NCI-H2171 treated with DMSO at 0.1 percent for 48 hours (cell line): ENCODE data around the gene PRDM16.
A peak's percentile ranks its signal among the peaks of the same experiment; 100 is the strongest.

Source experiments
- DNase-seq: peaks from one replicate; lab custom pipeline; 2025; lab: John Stamatoyannopoulos, UW

Gene PRDM16

DNA sequence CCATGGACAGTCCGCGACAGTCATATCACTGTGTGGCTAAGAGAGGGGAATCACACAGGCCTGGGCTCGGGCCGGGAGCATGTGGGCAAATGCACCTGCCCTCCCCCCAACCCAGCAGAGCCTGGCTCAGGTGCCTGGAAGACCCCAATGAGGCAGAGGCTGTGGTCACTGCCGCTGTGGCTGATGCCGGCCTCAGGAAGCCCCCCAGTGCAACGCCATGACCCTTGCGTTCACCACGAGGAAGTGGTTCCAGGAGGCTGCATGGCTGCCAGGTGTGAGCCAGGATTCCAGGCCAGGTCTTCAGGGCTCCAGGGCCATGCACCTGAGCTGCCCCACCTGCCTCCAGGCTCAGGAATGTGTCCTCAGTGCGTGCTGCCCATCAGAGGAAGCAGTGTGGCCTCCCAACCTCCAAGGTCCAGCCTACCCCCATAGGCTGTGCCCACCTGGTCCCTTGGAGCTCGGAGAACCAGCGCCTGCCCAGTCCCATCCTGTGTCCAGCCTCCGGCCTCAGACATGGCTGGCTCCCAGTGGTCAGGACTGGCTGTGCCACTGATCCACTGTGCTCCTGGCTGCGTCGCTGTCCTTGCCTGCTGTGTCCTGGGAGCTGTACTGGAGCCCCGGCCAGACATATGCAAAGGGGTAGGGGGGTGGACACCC, 393.5 kb downstream of the PRDM16 start:
- no peak for DNase-seq

DNA sequence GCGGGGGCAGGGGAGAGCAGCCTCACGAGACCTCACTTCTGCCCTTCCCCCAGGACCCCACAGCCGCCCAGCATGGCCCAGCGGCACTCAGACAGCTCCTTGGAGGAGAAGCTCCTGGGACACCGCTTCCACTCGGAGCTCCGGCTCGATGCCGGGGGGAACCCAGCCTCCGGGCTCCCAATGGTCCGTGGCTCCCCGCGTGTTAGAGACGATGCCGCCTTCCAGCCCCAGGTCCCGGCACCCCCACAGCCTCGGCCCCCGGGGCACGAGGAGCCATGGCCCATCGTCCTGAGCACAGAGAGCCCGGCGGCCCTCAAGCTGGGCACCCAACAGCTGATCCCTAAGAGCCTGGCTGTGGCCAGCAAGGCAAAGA, 394.0 kb downstream of the PRDM16 start:
- DNase-seq, result no peak

- DNase-seq, result no peak
These were observed 394.4 kb downstream of the PRDM16 start for GRCh38 chr1:3463408-3463863.

DNA sequence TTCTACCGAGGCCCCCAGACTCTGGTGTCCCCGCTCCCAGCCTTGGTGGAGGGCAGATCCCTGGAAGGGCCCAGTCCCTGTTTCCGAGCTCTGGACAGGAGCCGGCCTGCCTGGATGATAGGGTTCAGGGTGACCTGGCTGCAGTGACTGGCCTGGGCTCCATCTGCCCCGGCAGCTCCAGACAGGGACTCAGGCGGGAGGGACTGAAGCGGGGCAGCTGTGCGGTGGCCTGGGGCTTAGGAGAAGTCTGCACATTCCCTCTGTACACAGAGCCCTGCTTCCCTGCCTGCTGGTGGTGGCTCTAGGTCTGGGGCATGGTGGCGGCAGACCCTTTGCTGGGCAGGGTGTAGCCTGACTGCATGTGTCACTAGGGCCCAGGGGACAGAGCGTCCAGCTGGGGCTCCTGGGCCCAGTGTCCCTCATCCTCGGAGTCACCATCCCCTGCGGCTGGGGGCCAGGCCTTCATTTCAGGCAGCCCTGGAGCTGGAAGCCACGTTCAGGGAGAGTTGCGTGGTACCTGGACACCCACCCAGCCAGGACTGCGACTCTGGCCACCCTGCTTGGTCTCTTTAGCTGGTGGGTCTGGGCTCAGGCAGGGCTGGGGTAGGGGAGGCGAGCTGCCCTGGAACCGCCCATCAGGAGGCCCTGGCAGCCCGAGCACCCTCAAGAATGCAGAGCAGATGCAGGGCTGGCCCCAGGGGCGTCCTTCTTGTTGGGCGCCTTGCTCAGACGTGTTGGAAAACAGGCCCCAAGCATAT, 395.1 kb downstream of the PRDM16 start:
- DNase-seq, result peak; percentile 34

- no peak for DNase-seq
These were observed 395.6 kb downstream of the PRDM16 start for GRCh38 chr1:3464649-3465025.

DNA sequence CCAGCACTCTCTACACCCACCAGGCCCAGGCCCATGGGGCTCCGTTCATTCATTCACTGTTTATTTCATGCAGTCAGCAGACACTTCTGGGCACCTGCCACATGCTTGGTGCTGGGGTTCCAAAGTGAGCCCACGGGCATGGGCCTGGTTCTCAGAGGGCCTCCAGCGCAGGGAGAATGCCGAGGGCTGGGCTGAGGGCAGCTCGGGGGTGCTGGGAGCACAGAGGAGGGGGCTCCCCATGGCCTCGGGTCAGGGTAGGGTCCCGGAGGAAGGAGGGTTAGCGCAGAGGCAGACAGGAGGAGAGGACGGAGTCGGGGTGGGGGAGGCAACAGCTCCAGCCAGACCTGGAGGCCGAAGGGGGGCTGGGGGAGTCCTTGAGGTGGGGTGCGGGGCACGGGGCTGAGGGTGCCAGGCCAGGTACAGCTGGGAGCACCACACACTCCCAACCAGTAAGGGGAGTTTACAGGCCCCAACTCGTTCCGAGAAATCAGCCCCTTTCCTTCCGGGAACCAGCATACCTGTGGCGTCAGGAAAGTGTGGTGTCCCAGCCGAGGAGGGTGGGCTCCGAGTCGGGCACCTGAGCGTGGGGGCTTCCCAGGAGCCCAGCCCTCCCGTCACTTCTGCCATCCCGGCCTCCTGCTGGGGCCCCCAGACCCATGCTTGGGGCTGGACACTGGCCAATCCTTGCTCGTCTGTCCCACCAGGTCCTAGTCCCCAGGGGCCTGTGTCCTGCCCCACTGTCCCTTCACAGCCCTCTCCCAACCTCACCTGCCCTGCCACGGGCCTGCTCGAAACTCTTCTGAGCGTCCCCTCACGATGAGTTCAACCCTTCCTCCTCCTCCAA, 396.3 kb downstream of the PRDM16 start:
- no peak for DNase-seq

DNA sequence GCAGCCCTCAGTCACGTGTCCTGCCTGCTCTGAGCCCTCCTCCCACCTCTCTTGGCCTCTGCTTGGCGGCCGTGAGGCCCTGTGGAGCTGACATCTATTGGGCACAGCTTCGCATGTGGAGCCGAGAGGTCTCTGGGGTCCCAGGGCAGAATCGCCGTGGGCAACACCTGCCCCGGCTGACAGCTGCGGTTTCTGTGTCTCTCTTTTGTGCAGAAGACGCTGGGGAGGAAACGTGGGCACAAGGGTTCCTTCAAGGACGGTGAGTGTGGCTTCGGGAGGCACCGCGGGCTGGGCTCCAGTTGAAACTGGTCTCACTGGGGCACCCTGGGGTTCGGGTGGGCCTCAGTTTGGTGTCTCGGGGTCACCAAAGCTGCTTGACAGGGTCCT, 396.9 kb downstream of the PRDM16 start:
- no peak for DNase-seq

DNA sequence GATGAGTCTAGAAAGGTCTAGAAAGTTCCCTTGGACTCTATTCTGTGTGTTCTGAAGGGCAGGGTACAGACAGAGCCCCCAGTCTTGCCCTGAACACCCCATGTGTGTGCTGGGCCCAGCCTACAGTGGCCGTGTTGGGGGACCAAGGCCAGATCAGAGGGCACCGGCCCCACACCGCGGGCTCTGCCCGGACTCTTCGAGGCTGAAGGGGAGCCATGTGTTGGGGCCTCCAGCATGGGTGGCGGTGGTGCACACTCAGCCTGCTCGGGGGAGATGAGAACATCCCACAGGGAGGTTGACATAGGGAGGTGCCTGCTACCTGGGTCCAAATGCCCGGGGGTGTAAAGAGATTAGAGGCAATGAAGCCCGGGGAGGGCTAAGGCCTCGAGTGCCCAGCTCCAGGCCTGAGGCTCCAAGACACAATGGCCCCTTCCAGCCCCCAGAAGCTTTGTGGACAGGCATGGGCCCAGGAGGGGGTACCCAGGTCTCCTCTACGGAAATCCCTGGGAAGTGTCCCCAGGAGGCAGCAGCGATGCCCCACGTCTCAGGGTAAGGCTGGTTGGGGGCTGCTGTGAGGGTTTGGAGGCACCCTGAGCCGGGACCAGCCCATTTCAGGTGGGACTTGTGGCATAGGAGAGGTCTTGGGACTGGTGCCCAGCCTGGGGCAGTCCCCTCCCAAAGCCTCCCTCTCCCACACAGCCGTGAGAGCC, 397.5 kb downstream of the PRDM16 start:
- no peak for DNase-seq

DNA sequence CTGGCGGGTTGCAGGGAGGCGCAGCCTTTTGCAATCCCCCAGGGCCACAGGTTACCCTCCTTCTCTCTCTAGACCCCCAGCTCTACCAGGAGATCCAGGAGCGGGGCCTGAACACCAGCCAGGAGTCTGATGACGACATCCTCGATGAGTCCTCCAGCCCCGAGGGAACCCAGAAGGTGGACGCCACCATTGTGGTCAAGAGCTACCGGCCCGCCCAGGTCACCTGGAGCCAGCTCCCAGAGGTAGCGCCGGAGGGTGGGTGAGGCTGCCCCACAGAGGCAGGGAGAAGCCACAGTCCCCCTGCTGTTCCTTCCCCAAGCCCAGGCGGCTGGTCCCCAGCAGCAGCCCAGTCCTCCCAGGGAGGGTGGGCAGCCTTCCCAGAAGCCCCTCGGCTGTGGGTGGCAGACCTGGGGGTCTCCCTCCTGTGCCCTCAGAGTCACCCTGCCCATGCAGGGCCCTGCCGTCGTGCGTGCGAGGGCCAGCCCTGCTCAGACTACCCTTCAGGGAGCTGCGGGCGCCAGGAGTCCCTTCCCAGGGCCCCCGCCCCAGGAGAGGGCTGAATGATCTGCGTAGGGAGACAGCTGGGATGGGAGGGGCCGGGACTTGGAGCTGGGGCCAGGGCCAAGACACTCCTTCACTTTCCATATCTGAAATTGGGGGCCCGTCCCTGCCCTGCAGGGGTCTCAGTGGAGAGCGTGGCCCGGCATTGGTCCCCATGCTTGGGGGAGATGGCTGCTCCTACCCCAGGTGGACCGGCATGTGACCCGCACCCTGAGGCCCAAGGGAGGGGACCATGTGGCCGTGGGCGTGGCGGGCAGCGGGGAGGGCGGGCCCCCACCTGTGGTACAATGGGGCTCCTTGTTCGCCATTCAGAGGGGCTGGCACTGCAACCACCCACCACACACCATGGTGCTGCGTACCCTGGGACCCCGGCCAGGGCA, 398.4 kb downstream of the PRDM16 start:
- no peak for DNase-seq

DNA sequence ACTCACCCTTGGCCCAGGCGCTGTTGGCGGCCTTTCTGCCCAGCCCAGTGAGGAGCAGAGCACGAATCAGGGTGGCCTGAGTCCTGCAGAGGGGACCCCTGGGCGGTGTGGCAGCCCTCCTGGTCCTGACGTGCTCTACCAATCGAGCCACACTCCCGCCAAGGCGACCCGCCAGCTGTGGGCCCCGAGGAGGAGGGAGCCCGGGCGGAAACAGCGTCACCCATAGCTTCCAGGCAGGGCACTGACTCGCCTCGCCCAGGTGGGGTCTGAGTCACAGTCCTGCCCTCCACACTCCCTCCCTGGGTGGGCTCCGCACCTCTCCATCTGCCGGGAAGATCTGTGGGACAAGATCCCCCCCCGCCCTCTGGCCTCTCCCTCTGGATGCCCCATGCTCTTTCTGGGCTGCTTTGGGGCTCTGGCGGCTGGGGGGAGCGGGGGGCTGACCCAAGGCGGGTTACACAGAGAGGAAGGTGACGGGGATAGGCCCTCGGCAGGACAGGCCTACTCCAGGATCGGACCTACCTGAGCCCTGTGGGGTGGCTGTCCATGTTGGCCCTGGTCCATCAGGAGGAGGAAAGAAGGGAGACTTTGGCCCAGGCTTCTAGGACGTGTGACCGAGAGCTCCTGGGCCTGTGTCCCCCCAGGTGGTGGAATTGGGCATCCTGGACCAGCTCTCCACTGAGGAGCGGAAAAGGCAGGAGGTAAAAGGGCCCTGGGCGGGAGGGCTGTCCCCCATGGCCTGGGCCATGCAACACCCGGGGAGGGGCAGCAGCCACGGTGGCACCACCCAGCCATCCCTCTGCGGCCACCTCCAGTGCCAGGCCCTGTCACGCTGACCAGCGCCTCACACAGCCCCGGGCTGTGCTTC, 399.5 kb downstream of the PRDM16 start:
- no peak for DNase-seq

GRCh38 chr1:3469104-3469848, 400.3 kb downstream of the PRDM16 start:
- DNase-seq, result no peak

GRCh38 chr1:3469849-3470649, 401.0 kb downstream of the PRDM16 start:
- DNase-seq, result no peak

DNA sequence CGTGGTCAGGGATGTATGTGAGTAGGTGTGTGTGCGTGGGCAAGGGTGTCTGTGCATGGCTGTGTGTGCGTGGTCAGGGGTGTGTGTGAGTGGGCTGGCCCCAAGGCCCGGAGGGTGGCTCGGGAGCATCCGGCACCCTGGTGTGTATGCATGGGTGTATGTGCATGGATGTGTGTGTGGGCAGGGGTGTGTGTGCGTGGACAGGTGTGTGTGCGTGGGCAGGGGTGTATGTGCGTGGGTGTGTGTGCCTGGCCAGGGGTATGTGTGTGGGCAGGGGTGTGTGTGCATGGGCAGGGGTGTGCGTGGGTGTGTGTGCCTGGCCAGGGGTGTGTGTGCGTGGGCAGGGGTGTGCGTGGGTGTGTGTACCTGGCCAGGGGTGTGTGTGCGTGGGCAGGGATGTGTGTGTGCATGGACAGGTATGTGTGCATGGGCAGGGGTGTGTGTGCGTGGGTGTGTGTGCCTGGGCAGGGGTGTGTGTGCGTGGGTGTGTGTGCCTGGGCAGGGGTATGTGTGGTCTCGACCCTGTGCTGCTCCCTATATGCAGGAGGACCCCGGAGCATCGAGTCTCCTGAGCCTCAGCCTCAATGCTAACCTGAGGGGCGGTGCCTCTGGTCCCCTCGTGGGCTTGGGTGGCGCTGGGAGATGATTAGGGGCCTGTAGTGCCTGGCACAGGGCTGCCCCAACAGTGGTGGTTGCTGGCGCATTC, 401.8 kb downstream of the PRDM16 start:
- DNase-seq, result no peak

- peak; percentile 10 for DNase-seq
These were observed 402.5 kb downstream of the PRDM16 start for GRCh38 chr1:3471356-3472087.

- no peak for DNase-seq
These were observed 403.3 kb downstream of the PRDM16 start for GRCh38 chr1:3472088-3472850.

DNA sequence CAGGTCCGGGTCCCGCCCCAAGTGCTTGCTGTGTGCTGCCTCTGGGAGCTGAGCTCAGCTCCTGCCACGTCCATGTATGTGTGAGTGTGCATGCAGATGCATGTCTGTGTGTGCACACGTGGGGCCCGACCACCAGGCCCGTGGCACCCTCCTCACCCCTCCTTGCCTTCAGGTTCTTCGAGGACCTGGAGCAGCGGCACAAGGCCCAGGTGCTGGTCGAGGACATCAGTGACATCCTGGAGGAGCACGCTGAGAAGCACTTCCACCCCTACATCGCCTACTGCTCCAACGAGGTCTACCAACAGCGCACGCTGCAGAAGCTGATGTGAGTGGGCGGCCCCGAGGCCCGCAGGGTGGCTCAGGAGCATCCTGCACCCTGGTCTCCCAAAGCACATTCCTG, 403.9 kb downstream of the PRDM16 start:
- no peak for DNase-seq
